ENCODE measurements around the gene SLC7A7.
"Not testable (repeated sequence)": the region's sequence is repeated elsewhere in the genome, so short reads cannot be mapped to it uniquely, and the experiment has no call there.

Gene SLC7A7

DNA sequence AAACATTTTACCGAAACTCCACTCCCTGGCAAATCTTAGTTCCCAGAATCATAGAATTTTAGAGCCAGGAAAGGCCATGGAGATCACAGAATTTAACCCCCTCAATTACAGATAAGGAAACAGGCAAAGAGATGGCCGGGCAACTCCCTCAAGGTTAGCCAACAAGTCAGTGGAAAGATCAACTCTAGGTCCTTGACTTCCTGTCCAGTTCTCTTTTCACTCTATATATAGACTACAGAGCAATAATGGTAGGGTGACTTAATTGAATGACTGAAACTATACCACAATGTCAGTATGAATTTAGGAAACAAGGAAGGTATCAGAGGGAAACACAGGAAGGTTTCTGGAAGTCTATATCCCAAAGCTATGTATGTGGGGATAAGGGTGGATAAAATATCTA is 37.2 kb downstream of the SLC7A7 start:
- H3K9me3 ChIP-seq (replicated peaks; ENCODE audit: insufficient read depth, low read length) = no peaks in the 10 kb centered on the region
- no peak for DNase-seq
- no peaks in the 10 kb centered on the region for H3K36me3 ChIP-seq (replicated peaks; ENCODE audit: insufficient read depth, low read length)
- no peaks in the 10 kb centered on the region for H3K4me1 ChIP-seq (ENCODE audit: low read length)
- no peak overlapping the region for H3K9ac ChIP-seq (ENCODE audit: low read length)
- no peaks in the 10 kb centered on the region for H4K20me1 ChIP-seq (ENCODE audit: insufficient read depth, low read length)
- no peak overlapping the region for H3K4me3 ChIP-seq (ENCODE audit: low read length)
- no peaks in the 10 kb centered on the region for H3K27me3 ChIP-seq (replicated peaks; ENCODE audit: insufficient read depth, low read length)
- H3K27ac ChIP-seq (ENCODE audit: low read length) = no peak overlapping the region
- no peaks in the 10 kb centered on the region for H3K79me2 ChIP-seq (ENCODE audit: low read length)
- no peaks in the 10 kb centered on the region for H3K9me2 ChIP-seq (replicated peaks; ENCODE audit: insufficient read depth, low read length)
- no peaks in the 10 kb centered on the region for H3F3A ChIP-seq (ENCODE audit: insufficient read depth, low read length)
- TF ChIP-seq EZH2phosphoT487 (IDR thresholded peaks at IDR 0.05; ENCODE audit: low read length) = no peak
- no peak for TF ChIP-seq EZH2 (optimal IDR thresholded peaks at IDR 0.05; ENCODE audit: low read depth, low read length)
- TF ChIP-seq, protein P1, sequence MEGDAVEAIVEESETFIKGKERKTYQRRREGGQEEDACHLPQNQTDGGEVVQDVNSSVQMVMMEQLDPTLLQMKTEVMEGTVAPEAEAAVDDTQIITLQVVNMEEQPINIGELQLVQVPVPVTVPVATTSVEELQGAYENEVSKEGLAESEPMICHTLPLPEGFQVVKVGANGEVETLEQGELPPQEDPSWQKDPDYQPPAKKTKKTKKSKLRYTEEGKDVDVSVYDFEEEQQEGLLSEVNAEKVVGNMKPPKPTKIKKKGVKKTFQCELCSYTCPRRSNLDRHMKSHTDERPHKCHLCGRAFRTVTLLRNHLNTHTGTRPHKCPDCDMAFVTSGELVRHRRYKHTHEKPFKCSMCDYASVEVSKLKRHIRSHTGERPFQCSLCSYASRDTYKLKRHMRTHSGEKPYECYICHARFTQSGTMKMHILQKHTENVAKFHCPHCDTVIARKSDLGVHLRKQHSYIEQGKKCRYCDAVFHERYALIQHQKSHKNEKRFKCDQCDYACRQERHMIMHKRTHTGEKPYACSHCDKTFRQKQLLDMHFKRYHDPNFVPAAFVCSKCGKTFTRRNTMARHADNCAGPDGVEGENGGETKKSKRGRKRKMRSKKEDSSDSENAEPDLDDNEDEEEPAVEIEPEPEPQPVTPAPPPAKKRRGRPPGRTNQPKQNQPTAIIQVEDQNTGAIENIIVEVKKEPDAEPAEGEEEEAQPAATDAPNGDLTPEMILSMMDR (IDR thresholded peaks at IDR 0.05; ENCODE audit: low read length) = no peak
- H3K4me2 ChIP-seq (ENCODE audit: low read depth, low read length) = no peak overlapping the region
- no peak overlapping the region for H2AFZ ChIP-seq (ENCODE audit: low read length)

DNA sequence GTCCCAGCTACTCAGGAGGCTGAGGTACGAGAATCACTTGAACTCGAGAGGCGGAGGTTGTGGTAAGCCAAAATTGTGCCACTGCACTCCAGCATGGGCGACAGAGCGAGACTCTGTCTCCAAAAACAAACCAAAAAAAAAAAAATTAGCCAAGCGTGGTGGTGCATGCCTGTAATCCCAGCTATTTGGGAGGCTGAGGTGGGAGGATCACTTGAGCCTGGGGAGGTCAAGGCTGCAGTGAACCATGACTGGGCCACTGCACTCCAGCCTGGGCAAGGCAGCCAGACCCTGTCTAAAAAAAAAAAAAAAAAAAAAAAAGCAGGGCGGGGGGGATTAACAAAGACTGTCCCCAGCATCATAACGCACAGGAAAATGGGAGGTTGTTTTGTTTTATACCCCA is 38.4 kb downstream of the SLC7A7 start:
- H3K79me2 ChIP-seq (ENCODE audit: low read length); H3K9ac ChIP-seq (ENCODE audit: low read length); H3F3A ChIP-seq (ENCODE audit: insufficient read depth, low read length); H3K27ac ChIP-seq (ENCODE audit: low read length); H3K4me1 ChIP-seq (ENCODE audit: low read length); H2AFZ ChIP-seq (ENCODE audit: low read length); H3K27me3 ChIP-seq (replicated peaks; ENCODE audit: insufficient read depth, low read length); H3K9me2 ChIP-seq (replicated peaks; ENCODE audit: insufficient read depth, low read length); H4K20me1 ChIP-seq (ENCODE audit: insufficient read depth, low read length); DNase-seq; H3K4me2 ChIP-seq (ENCODE audit: low read depth, low read length); H3K36me3 ChIP-seq (replicated peaks; ENCODE audit: insufficient read depth, low read length); H3K4me3 ChIP-seq (ENCODE audit: low read length); H3K9me3 ChIP-seq (replicated peaks; ENCODE audit: insufficient read depth, low read length): not testable (repeated sequence)

DNA sequence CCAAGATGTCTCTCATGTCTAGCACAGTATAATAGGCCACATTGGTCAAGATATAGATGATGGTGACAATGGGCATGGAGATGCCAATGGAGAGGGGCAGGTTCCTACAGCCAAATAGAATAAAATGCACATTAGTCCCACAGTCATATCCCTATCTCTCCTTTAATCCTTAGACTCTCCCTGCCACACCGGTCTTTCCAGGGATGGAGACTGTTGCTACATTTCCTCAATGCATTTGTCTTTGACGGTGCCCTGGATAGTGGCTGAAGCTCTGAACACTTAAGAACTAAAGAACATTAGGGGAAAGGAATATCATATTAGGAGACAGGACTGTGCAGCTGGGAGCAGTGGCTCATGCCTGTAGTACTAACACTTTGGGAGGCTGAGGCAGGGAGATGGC is 39.0 kb downstream of the SLC7A7 start:
- Histone ChIP-seq H3K9ac (ENCODE audit: low read length) (no peak overlapping the region), H3K4me1 (ENCODE audit: low read length) (no peaks in the 10 kb centered on the region), H3K27me3 (replicated peaks; ENCODE audit: insufficient read depth, low read length) (no peaks in the 10 kb centered on the region), H3F3A (ENCODE audit: insufficient read depth, low read length) (no peaks in the 10 kb centered on the region), H3K4me3 (ENCODE audit: low read length) (no peak overlapping the region), H3K4me2 (ENCODE audit: low read depth, low read length) (no peak overlapping the region), H3K27ac (ENCODE audit: low read length) (no peak overlapping the region), H2AFZ (ENCODE audit: low read length) (no peak overlapping the region), H3K9me3 (replicated peaks; ENCODE audit: insufficient read depth, low read length) (no peaks in the 10 kb centered on the region), H3K36me3 (replicated peaks; ENCODE audit: insufficient read depth, low read length) (no peaks in the 10 kb centered on the region), H3K9me2 (replicated peaks; ENCODE audit: insufficient read depth, low read length) (no peaks in the 10 kb centered on the region), H3K79me2 (ENCODE audit: low read length) (no peaks in the 10 kb centered on the region), H4K20me1 (ENCODE audit: insufficient read depth, low read length) (no peaks in the 10 kb centered on the region)
- no peak for DNase-seq
- no peak for TF ChIP-seq EZH2 (optimal IDR thresholded peaks at IDR 0.05; ENCODE audit: low read depth, low read length)
- TF ChIP-seq, protein P1 (IDR thresholded peaks at IDR 0.05; ENCODE audit: low read length) = no peak
- TF ChIP-seq EZH2phosphoT487 (IDR thresholded peaks at IDR 0.05; ENCODE audit: low read length) = no peak

DNA sequence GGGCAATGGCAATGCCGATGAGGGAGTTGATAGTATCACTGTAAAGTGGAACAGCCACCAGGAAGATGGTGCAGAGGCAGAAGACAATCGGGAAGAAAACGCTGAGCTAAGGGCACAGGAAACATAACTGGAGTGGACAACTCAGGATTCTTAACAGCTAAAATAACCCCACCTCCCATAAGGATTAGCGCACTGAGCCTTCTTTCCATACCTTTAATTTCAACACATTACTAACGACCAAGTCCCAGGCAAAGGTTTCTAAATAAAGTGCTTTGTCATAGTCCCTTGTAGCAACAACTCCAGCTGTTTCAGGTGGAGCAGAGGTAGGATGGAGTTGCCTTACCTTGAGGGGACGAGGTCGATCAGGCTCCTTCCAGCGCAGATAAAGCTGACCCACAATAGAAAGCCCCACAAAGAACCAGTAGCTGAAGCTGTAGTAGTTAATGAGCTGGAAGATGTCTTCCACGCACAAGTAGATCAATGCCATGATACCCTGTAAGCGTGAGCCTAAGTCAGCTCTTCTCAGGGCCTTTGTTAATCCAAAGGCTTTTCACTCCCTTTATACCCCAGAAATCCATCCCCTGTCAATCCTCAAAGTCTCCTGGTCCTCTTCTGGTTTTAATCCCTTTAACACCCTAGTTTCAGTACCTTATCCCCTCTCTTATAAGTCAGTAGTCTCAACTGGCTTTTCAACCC is 41.1 kb downstream of the SLC7A7 start:
- H3K4me2 ChIP-seq (ENCODE audit: low read depth, low read length) = no peak overlapping the region
- H4K20me1 ChIP-seq (ENCODE audit: insufficient read depth, low read length) = no peaks in the 10 kb centered on the region
- no peaks in the 10 kb centered on the region for H3K27me3 ChIP-seq (replicated peaks; ENCODE audit: insufficient read depth, low read length)
- H2AFZ ChIP-seq (ENCODE audit: low read length) = no peak overlapping the region
- no peak overlapping the region for H3K9ac ChIP-seq (ENCODE audit: low read length)
- no peak overlapping the region for H3K4me3 ChIP-seq (ENCODE audit: low read length)
- DNase-seq = no peak
- no peaks in the 10 kb centered on the region for H3K9me3 ChIP-seq (replicated peaks; ENCODE audit: insufficient read depth, low read length)
- no peak overlapping the region for H3K27ac ChIP-seq (ENCODE audit: low read length)
- no peaks in the 10 kb centered on the region for H3K9me2 ChIP-seq (replicated peaks; ENCODE audit: insufficient read depth, low read length)
- no peaks in the 10 kb centered on the region for H3K4me1 ChIP-seq (ENCODE audit: low read length)
- peaks cover 4% of the 10 kb centered on the region for H3K79me2 ChIP-seq (ENCODE audit: low read length)
- TF ChIP-seq EZH2phosphoT487 (IDR thresholded peaks at IDR 0.05; ENCODE audit: low read length) = no peak
- TF ChIP-seq, protein P1 (IDR thresholded peaks at IDR 0.05; ENCODE audit: low read length) = no peak
- no peak for TF ChIP-seq EZH2 (optimal IDR thresholded peaks at IDR 0.05; ENCODE audit: low read depth, low read length)
- no peaks in the 10 kb centered on the region for H3F3A ChIP-seq (ENCODE audit: insufficient read depth, low read length)
- no peaks in the 10 kb centered on the region for H3K36me3 ChIP-seq (replicated peaks; ENCODE audit: insufficient read depth, low read length)
